GM03348 (cell line): ENCODE data around the gene PLPPR1.

Experiments used
- DNase-seq: peaks from one replicate; pipeline ENCODE4 v3.0.0; 2012; ENCODE audit warnings: low spot score

The PLPPR1 gene

DNA sequence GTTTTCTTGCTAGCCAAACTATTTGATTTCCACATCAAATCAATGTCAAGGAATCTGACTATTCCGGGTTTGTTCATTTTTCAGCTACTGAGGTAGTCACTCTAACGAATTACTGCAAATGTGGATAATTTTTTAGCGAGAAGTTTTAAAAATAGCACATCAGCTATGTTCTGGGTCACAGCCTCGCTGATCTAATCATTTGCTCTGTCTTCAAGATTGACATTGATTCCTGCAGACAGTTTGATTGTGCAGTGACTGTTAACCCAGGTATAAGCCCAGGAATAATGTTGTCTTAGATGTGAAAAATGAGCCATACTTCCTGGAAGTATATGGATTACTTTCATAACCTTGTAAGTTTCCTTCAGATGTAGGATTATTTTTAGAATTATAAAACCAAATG, 181.1 kb downstream of the PLPPR1 start:
- no peak for DNase-seq

GRCh38 chr9:101212661-101213060, 184.1 kb downstream of the PLPPR1 start:
- DNase-seq, result no peak

- no peak for DNase-seq
These were observed 190.5 kb downstream of the PLPPR1 start for GRCh38 chr9:101219030-101219429.

- no peak for DNase-seq
These were observed 191.8 kb downstream of the PLPPR1 start for GRCh38 chr9:101220341-101220740.

- no peak for DNase-seq
These were observed 196.7 kb downstream of the PLPPR1 start for GRCh38 chr9:101225271-101225670.

DNA sequence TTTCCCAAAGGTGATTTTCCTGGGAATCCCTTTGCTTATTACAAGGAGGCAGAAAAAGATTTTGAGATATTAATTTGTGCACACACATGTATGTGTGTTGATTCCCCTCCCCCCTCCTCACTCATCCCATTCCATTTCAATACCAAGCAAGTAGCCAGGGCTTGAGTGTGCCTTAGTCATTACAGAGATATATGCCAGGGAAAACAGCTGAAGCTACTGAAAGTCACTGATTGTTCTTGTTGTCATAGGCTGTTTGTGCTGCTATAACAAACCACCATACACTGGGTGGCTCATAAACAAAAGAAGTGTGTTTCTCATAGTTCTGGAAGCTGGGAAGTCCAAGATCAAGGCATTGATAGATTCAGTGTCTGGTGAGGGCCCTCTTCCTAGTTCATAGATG, 197.6 kb downstream of the PLPPR1 start:
- DNase-seq, result no peak

GRCh38 chr9:101226803-101227202, 198.3 kb downstream of the PLPPR1 start:
- no peak for DNase-seq

DNA sequence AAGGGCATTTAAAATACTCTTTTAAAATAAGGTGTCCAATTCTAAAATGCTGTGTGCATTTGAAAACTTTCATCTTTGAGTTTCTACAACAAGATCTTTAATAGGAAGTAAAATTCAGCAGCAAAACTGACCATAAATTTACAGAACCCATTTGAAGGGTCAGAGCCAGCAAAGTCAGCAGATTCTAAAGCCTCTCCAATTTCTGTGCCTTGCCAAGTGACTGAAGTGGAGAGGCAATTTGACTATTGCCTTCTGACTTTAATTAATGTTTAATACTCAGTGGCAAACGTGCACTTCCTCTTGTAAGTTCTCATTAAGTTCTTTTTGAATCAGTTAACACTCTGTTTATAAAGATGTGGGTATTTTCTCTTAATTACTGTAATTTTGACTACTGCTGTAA, 201.1 kb downstream of the PLPPR1 start:
- no peak for DNase-seq

- no peak for DNase-seq
These were observed 204.0 kb downstream of the PLPPR1 start for GRCh38 chr9:101232405-101232977.

DNA sequence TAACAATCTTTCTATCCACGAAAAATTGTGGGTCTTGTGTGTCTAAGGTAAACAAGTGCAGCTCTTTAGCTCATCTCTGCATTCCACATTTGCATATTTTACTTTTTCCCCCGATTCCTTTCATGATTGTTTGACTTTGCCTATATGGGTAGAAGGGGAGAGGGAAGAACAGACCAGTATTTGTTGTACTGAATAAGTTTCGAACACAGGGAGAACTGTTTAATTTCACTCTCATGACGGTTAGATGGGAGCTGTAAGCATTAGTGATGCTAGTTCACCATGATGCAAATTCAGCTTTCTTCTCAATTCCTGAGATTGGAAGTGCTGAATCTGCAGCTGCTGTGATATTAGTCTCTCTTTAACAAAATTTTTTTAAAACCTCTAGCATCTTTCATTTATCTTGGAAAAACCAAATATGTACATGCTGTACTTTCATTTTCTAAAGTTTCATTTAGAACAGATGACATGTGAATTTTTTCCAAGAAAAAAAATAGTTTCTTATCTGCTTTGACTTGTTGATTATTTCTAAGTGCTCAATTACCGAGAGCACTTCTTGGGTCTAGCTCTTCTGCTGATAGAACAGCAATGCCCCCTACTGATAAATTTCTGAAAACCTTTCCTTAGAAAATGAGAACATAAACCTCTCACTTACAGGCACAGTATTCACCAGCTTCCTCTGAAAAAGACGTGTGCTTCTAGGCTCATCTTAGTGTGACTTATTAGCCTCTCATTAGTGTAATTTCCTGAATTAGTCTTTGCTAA, 206.8 kb downstream of the PLPPR1 start:
- DNase-seq, result peak; percentile 17

- no peak for DNase-seq
These were observed 214.1 kb downstream of the PLPPR1 start for GRCh38 chr9:101242651-101243050.

GRCh38 chr9:101246691-101247090, 218.2 kb downstream of the PLPPR1 start:
- DNase-seq, result no peak

DNA sequence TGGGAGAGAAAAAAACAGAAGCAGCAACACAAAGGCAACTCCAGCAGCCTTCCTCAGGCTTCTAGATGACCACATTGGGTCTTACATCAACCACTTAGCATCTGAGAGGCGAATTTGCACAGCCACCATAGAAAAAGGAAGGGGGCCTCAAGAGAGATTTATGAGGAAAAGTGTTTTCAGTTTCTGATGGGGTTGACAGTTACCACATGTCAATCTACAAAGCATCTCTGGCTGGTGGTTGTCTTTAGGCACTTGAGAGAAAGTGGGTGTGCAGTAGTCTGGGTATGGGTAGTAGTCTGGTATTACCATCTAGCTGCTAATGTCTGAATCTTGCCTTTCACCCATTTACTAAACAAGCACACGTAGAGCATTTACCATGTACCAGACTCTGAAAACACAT, 218.8 kb downstream of the PLPPR1 start:
- no peak for DNase-seq

DNA sequence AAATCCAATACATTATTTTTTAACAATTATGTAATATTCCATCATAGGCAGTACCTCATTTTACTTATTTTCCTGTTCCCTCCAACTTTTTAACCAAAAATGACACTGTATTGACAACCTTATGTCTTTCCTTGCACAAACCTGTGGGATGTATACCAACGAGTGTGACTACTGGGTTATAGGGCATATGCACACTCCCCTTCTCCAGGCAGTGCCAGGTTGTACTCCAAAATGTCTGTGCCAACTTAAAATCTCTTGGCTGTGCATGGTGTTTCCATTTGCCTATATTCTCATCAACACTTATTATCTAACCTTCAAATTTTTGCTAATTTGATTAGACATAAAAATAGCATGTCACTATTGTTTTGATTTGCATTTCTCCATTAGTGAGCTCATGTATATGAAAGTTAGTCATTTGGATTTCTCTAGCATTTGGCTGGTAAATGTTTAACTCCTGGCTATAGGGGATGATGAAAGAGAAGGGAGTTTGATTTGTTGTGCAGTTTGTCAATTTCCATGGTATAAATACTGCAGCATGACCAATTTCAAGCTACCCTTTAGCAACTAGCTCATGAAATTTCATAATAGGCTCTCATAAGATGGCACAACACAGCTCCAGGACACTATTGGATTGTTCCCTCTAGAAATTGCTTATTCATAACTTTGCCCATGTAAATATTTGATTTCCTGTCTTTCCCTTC, 226.4 kb downstream of the PLPPR1 start:
- DNase-seq, result no peak

- no peak for DNase-seq
These were observed 236.2 kb downstream of the PLPPR1 start for GRCh38 chr9:101264727-101265126.

- no peak for DNase-seq
These were observed 236.7 kb downstream of the PLPPR1 start for GRCh38 chr9:101265261-101265660.

DNA sequence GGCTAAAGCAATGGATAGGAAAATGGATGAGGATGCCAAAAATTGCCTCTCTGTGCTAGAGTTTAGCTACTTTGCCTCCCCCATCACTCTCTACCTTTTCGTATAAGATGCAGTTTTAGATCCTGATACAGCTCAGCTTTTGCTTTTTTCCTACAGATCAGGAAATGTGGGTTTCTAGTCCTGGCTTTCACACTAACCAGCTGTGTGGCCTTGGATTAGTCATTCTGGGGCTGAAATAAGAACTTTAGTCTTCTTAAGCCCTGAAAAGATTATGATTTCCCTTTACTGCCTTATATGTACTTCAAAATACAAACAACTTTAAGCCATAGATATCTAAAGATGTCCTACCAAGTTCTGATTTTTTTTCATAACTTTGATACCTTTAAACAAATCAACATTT, 239.9 kb downstream of the PLPPR1 start:
- DNase-seq, result no peak

DNA sequence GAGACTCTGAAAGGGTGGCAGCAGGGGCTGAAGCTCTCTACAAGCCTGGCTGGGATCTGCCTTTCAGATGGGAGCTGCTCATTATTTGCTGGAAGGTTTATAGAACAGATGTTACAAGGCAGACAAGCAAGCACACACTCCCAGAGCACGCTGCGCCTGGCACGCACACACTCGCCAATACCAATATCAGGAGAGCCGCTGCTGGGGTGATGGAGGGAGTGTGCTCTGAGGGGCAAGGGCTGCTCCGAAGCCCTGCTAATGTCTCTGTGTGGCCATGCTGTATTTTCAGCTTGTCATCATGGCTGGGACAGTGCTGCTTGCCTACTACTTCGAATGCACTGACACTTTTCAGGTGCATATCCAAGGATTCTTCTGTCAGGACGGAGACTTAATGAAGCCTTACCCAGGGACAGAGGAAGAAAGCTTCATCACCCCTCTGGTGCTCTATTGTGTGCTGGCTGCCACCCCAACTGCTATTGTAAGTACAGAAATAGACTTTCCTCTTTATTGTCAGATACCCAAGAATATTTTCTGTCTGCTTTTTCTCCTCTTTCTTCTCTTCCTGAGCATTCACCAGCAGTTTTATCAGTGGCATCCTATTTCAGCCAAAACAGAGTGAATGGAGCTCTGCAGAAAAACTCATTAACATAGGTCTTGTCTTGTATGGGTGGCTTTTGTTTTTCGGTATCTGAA, 241.2 kb downstream of the PLPPR1 start:
- no peak for DNase-seq

GRCh38 chr9:101270302-101270701, 241.8 kb downstream of the PLPPR1 start:
- no peak for DNase-seq

DNA sequence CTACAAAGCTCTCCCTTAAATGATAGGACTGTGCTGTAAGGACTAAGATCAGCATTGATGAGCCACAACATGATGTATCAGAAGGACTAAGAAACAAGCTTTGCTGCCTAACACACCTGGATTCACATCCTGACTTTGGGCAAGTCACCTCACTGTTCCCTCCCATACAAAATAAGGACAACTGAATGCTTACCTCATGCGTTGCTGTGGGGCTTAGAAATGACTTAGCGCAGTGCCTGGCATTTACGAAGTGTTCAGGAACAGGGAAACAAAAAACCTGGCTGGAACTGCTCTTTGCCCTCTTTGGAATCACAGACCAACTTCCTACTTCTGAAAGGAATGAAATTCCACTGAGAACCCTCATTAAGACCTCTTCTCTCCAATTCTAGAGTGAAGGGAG, 242.6 kb downstream of the PLPPR1 start:
- no peak for DNase-seq

GRCh38 chr9:101274971-101275768, 246.6 kb downstream of the PLPPR1 start:
- no peak for DNase-seq

DNA sequence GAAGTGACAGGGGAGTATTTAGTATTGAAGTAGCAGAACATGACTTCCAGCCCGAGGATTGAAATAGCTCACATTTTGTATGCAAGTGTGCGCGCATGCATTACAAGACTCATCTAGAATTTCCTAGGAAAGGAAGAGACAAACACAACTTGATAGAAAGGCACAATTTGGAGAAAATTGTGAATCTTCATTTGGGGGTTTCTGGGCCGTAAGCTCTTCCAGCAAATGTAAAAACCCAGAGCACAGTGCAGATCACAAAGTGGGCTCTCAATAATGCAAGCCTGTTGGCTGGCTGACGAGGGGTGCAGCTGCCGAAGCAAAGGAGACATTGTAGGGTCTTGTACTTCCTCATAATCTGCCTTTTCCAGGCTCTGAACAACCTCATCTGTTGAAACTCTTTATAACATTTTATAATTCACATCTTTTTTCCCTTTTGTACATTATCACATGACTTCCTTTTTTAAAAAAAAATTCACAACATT, 247.3 kb downstream of the PLPPR1 start:
- no peak for DNase-seq
